GM04504 (cell line): ENCODE measurements around the gene ACYP1.
A peak's percentile ranks its signal among the peaks of the same experiment; 100 is the strongest.

ENCODE experiments used
- DNase-seq: peaks from one replicate; pipeline ENCODE4 v3.0.0-alpha.2; 2012; ENCODE audit warnings: low read depth

ACYP1 gene

GRCh38 chr14:75040959-75041358, 22.9 kb downstream of the ACYP1 start:
- DNase-seq: no peak

DNA sequence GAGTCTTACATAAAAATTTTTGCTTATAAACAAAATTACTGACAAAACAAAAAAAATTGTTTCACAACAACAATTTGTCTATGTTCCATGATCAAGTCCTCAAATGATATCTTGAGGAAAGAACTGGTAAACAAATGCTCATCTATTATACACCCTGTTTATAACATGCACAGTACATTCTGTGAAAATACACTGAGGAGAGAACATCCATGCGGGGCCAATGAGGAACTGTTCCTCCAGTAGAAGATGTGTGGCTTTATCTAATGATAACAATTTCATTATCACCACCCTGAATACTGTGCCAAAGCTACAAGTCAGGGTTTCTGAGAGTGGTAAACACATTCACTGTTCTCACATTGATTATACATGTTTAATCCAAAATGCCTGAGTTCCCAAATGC, 23.3 kb downstream of the ACYP1 start:
- DNase-seq: no peak

GRCh38 chr14:75032939-75033338, 30.9 kb downstream of the ACYP1 start:
- DNase-seq: no peak

GRCh38 chr14:75030147-75030546, 33.7 kb downstream of the ACYP1 start:
- DNase-seq: no peak

DNA sequence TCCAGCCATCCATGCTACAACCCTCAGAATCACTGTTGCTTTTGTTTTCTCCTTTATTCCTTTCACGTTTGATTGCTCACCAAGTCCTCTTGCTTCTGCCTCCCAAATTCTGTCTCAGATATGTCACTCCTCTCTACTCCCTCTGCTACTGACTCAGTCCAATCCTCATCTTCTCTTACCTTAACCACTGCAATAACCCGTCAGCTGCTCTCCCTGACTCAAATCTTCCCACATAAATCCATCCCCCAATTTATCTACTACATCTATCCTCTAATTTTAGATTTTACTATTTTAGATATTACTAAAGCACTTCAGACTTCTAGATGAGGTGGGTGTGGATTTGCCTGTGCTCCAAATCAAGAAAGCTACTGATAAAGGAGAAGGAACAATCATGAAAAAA, 37.9 kb downstream of the ACYP1 start:
- DNase-seq: no peak

GRCh38 chr14:75025082-75025481, 38.7 kb downstream of the ACYP1 start:
- DNase-seq: no peak

GRCh38 chr14:75023108-75023507, 40.7 kb downstream of the ACYP1 start:
- DNase-seq: no peak

GRCh38 chr14:75022655-75023054, 41.2 kb downstream of the ACYP1 start:
- DNase-seq: no peak

GRCh38 chr14:75018694-75019093, 45.1 kb downstream of the ACYP1 start:
- no peak for DNase-seq

GRCh38 chr14:75016815-75017214, 47.0 kb downstream of the ACYP1 start:
- no peak for DNase-seq

- no peak for DNase-seq
These were observed 48.3 kb downstream of the ACYP1 start for GRCh38 chr14:75015496-75015895.

DNA sequence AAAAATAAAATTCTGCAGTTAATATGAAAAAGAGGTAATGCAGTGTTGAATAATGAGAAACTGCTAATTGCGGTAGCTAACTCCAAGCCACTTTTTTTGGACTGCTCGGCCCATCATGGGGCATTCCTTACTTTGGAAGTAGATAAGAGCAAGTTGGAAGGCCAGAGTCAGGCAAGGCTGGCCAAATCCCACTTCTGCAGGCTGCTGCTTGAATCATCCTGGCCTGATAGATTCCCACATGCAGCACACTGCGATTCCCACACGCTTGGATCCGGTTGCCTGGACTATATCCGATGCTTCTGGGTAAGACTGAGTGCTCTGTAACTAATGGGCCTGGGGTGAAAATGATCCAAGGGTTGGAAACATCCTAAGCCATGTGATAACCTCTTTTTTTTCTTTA, 50.5 kb downstream of the ACYP1 start:
- DNase-seq: no peak

DNA sequence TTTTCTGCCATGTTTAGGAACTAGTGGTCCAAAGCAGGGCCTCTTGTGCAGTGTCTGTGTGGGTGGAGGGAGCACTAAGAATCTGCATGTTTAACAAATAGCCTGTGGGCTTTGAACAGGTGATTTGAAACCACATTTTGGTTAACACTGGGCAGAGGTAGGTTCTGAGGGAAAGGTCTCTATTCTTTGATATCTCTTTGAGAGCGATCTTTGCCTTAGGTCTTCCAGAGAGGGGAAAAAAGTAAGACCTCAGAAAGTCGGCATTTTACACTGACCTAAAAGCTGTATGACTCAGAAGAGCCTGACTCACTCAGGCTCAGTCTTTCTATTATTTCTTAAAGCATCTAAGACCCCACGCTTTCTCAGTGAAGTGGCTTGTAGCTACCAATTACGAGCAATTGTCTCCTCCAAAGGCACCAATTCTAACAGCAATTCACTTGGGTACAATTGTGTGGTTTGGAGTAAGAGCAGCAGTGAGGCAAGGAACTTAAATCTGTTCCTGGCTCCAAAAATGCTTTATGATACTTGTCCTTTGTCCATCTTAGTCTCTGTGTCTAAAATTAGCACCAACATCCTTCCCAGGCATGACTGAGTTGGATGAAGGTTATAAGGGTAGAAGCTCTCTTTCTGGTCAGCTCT, 52.3 kb downstream of the ACYP1 start:
- DNase-seq: peak; percentile 24

DNA sequence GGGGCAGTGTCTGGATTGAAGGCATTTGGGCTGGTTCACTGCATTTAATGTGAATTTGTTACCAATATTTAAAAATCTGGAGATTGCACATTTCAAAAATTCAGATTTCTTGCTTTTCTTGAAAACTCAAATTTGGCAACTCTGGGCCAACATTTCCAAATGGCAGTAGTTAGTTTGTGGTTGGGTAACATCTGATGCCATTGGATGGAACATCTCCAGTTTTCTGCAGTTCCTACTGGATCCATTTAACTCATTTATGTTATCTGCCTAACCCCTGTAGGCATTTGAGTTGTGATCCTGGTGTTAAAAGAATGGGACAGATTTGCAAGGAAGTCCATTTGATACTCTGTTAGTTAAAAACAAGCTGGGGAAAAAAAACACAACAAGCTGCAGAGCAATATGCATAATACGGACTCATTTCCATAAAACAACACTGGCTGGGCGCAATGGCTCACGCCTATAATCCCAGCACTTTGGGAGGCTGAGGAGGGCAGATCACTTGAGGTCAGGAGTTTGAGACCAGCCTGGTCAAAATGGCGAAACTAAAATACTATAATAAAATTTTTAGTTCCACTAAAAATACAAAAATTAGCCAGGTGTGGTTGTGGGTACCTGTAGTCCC, 53.2 kb downstream of the ACYP1 start:
- DNase-seq: peak; percentile 9

- no peak for DNase-seq
These were observed 54.6 kb downstream of the ACYP1 start for GRCh38 chr14:75009176-75009575.

- no peak for DNase-seq
These were observed 58.5 kb downstream of the ACYP1 start for GRCh38 chr14:75005357-75005756.

- DNase-seq: no peak
These were observed 60.4 kb downstream of the ACYP1 start for GRCh38 chr14:75003250-75004027.
